HepG2 (cell line): ENCODE results near the gene C1orf185. TPM values are rescaled to one million over a fixed set of nuclear protein-coding genes. Genes with fewer than 3 reads are reported as not detected.

Experiments used
- ATAC-seq: fragments of 200-7000 bp; cut with Tn5 transposase; 3 replicates; pipeline ENCODE4 v1.9.1; 2020; ENCODE audit warnings: mild to moderate bottlenecking, moderate library complexity
- BruUV-seq: library from RNA; stranded (reverse); fragments of 400-500 nt; replicated peaks from 2 replicates; lab custom pipeline; 2021; lab: Mats Ljungman, UMichigan
- CTCF ChIA-PET: fragments of 300-600 bp; formaldehyde crosslinking; extraction: SDS; loops from one replicate; lab custom pipeline; 2021; ENCODE audit warnings: low total read pairs, inconsistent platforms, low intra/inter-chr PET ratio; lab: Yijun Ruan, JAX
- POLR2A ChIA-PET: fragments of 350-600 bp; sonication (Branson Sonifier 250); formaldehyde crosslinking; loops from one replicate; lab custom pipeline; 2020; ENCODE audit warnings: antibody characterized with exemption, inconsistent platforms; lab: Yijun Ruan, JAX
- DNase-seq: peaks from one replicate; pipeline ENCODE4 v3.0.0-alpha.2; 2015; ENCODE audit warnings: low spot score
- FAIRE-seq: peaks from 3 replicates; lab custom pipeline; 2011; peaks lifted over from hg19 to GRCh38; lab: Jason Lieb, UNC
- H2AFZ ChIP-seq: one replicate; pipeline ENCODE4 v1.6.1; 2011; ENCODE audit warnings: low read length, inconsistent platforms
- H3K27ac ChIP-seq: fragments of 300-600 bp; 3 replicates; pipeline ENCODE4 v1.8.0; 2011; ENCODE audit warnings: mixed run types, mild to moderate bottlenecking, mixed read lengths, low read length, inconsistent platforms; ENCODE audit not compliant: insufficient read depth; ENCODE audit errors: extremely low read length
- H3K27me3 ChIP-seq, 2 experiments: fragments of 200-600 bp in 1 of 2; 2 replicates in 1 of 2; 3 replicates in 1 of 2; pipeline versions ENCODE4 v1.6.0 to v1.8.0; 2011; ENCODE audit warnings: low read length in 2 of 2, mild to moderate bottlenecking in 2 of 2, moderate library complexity in 2 of 2, inconsistent platforms in 1 of 2; ENCODE audit not compliant: insufficient read depth in 2 of 2, control insufficient read depth in 1 of 2
- H3K36me3 ChIP-seq, 2 experiments: fragments of 200-600 bp in 1 of 2; replicated peaks in 1 of 2; 2 replicates in 1 of 2; 3 replicates in 1 of 2; pipeline versions ENCODE4 v1.5.1 to v1.8.0; 2011; ENCODE audit warnings: low read length in 2 of 2, inconsistent platforms in 1 of 2; ENCODE audit not compliant: insufficient read depth in 2 of 2, control insufficient read depth in 1 of 2
- H3K4me1 ChIP-seq: 2 replicates; pipeline ENCODE4 v1.5.1; 2012; ENCODE audit warnings: low read length, inconsistent platforms; ENCODE audit not compliant: insufficient read depth
- H3K4me2 ChIP-seq: 2 replicates; pipeline ENCODE4 v1.6.0; 2011; ENCODE audit warnings: low read depth, low read length, inconsistent platforms
- H3K4me3 ChIP-seq, 3 experiments: fragments of 200-600 bp in 1 of 3; sonication (generic), shearing (Covaris generic) in 1 of 3; replicated peaks in 1 of 3; 2 replicates each; pipeline ENCODE4 v1.5.1; 2011 to 2016; ENCODE audit warnings: low read length in 3 of 3, inconsistent platforms in 2 of 3, low read depth in 2 of 3, mild to moderate bottlenecking in 2 of 3, control low read depth in 1 of 3, mixed read lengths in 1 of 3; ENCODE audit not compliant: insufficient read depth in 1 of 3
- H3K79me2 ChIP-seq: one replicate; pipeline ENCODE4 v1.6.1; 2011; ENCODE audit warnings: low read length, inconsistent platforms; ENCODE audit not compliant: insufficient read depth
- H3K9ac ChIP-seq: 2 replicates; pipeline ENCODE4 v1.6.0; 2011; ENCODE audit warnings: mild to moderate bottlenecking, low read depth, low read length, inconsistent platforms; ENCODE audit not compliant: insufficient read depth
- H3K9me3 ChIP-seq: 2 replicates; pipeline ENCODE4 v1.5.1; 2012; ENCODE audit warnings: mild to moderate bottlenecking, low read length
- H4K20me1 ChIP-seq: 2 replicates; pipeline ENCODE4 v1.6.0; 2011; ENCODE audit warnings: inconsistent platforms, mild to moderate bottlenecking, low read length, moderate library complexity; ENCODE audit not compliant: insufficient read depth
- HNRNPH1 ChIP-seq: fragments of 200-400 bp; formaldehyde crosslinking; optimal IDR thresholded peaks from 2 replicates; pipeline ENCODE3; 2017; ENCODE audit warnings: mild to moderate bottlenecking, low read depth, low read length
- KDM6A ChIP-seq: IDR thresholded peaks from 2 replicates; pipeline ENCODE4 v1.6.1; 2016; ENCODE audit warnings: low read depth
- MTF2 ChIP-seq: sonication (generic); formaldehyde crosslinking; IDR thresholded peaks from 2 replicates; pipeline ENCODE4 v1.5.0; 2020; ENCODE audit warnings: missing genetic modification reagents, borderline replicate concordance
- RARA ChIP-seq: IDR thresholded peaks from 2 replicates; pipeline ENCODE4 v1.6.1; 2016; ENCODE audit warnings: missing genetic modification reagents, missing compliant biosample characterization
- RARG ChIP-seq: sonication (generic); formaldehyde crosslinking; IDR thresholded peaks from 2 replicates; pipeline ENCODE4 v1.4.0; 2020; ENCODE audit warnings: low read depth, mild to moderate bottlenecking, missing genetic modification reagents
- SCMH1 ChIP-seq: sonication (generic); formaldehyde crosslinking; IDR thresholded peaks from 2 replicates; pipeline ENCODE4 v1.9.0; 2021; ENCODE audit warnings: missing genetic modification reagents, mild to moderate bottlenecking, borderline replicate concordance
- SRSF4 ChIP-seq: fragments of 200-400 bp; formaldehyde crosslinking; IDR thresholded peaks from one replicate; pipeline ENCODE4 v1.6.1; 2018; ENCODE audit warnings: mild to moderate bottlenecking, low read depth, low read length, moderate library complexity; ENCODE audit not compliant: poor library complexity, severe bottlenecking
- ZKSCAN5 ChIP-seq: sonication (generic); formaldehyde crosslinking; IDR thresholded peaks from 2 replicates; pipeline ENCODE4 v1.5.1; 2020; ENCODE audit warnings: mild to moderate bottlenecking, missing genetic modification reagents
- ZNF468 ChIP-seq: sonication (generic); formaldehyde crosslinking; IDR thresholded peaks from 2 replicates; pipeline ENCODE4 v1.8.0; 2022; ENCODE audit warnings: mild to moderate bottlenecking, moderate library complexity, missing genetic modification reagents
- ZNF747 ChIP-seq: sonication (generic); formaldehyde crosslinking; IDR thresholded peaks from 2 replicates; pipeline ENCODE4 v1.8.1; 2023; ENCODE audit warnings: missing genetic modification reagents, mild to moderate bottlenecking, borderline replicate concordance
- ZNF766 ChIP-seq: sonication (generic); formaldehyde crosslinking; IDR thresholded peaks from 2 replicates; pipeline ENCODE4 v1.5.0; 2020; ENCODE audit warnings: missing genetic modification reagents, borderline replicate concordance
- ZSCAN12 ChIP-seq: sonication (generic); formaldehyde crosslinking; IDR thresholded peaks from 2 replicates; pipeline ENCODE4 v1.9.0; 2021; ENCODE audit warnings: mild to moderate bottlenecking, missing genetic modification reagents
- WGBS: methylation state at CpG from one replicate; pipeline ENCODE4 v1.1.6; 2017; ENCODE audit warnings: low lambda C conversion rate; 5-methylcytosine and 5-hydroxymethylcytosine counted together
- in situ Hi-C: cut with HindIII; loops from 2 replicates; pipeline ENCODE4 v1.10.0; 2017; ENCODE audit warnings: low pct_unique_long_range_greater_than_20kb; ENCODE audit not compliant: extremely low pct_ligation_motif_present
- intact Hi-C: fragments of 100-400 bp; cut with micrococcal nuclease; formaldehyde crosslinking; loops from one replicate; pipeline ENCODE4 v1.10.0; 2022; ENCODE audit not compliant: unreplicated experiment
- polyA plus RNA-seq, 8 experiments: library from polyadenylated mRNA; depleted of rRNA in 3 of 8; stranded (reverse) in 7 of 8; unstranded in 1 of 8; fragments of >200 nt; fragmentation: Illumina TruSeq in 4 of 8; extraction: Trizol in 4 of 8; gene quantifications; 2 replicates each; pipeline versions ENCODE4 v1.2.1 to v1.2.3, GENCODE V29; 2011 to 2016; ENCODE audit warnings: low read depth in 4 of 8, missing spikeins in 1 of 8, mixed read lengths in 1 of 8; ENCODE audit not compliant: insufficient read depth in 1 of 8
- total RNA-seq, 5 experiments: library from RNA; depleted of rRNA; stranded (reverse); fragments of >200 nt; fragmentation: Illumina TruSeq; extraction: Trizol; gene quantifications; 2 replicates each; pipeline ENCODE4 v1.2.3, GENCODE V29; 2016; ENCODE audit warnings: low read depth in 1 of 5
- TF ChIP-seq, protein P1 (sequence below): sonication (generic); formaldehyde crosslinking; IDR thresholded peaks from 2 replicates; pipeline ENCODE4 v1.5.0; 2020; ENCODE audit warnings: mild to moderate bottlenecking, missing genetic modification reagents

Gene C1orf185
- total and polyA plus RNA-seq, 2 of the 13 experiments (the other 11 are each of a cell fraction or from before 2014, with no cell fraction given): not detected

DNA sequence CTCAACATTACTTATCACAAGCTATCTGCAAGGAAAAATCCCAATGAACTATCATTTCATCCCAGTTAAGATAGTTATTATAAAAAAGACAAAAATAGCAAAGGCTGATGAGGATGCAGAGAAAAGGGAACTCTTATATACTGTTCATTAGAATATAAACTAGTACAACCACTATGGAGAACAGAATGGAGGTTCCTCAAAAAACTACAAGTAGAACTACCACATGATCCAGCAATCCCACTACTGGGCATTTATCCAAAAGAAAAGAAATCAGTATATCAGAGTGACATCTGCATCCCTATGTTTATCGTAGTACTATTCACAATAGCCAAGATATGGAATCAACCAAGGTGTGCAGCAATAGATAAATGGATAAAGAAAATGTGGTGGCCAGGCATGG, 4.9 kb upstream of the C1orf185 start:
- H4K20me1 ChIP-seq: no peaks in the 10 kb centered on the region
- no peak overlapping the region for H3K4me2 ChIP-seq
- no peaks in the 10 kb centered on the region for H3K79me2 ChIP-seq
- ATAC-seq (no peak), FAIRE-seq (no peak), DNase-seq (no peak)
- ChIA-PET POLR2A (no interaction called here), CTCF (no interaction called here)
- H3K4me3 ChIP-seq: no peak overlapping the region
- H3K27ac ChIP-seq: no peak overlapping the region
- no peaks in the 10 kb centered on the region for H3K36me3 ChIP-seq
- WGBS: 38% methylated on average over 1 of the region's 1 CpG
- no peak overlapping the region for H3K9ac ChIP-seq
- H3K4me1 ChIP-seq: no peaks in the 10 kb centered on the region
- no peaks in the 10 kb centered on the region for H3K27me3 ChIP-seq
- no peak for TF ChIP-seq SCMH1
- TF ChIP-seq KDM6A (CRISPR knock-in tag): no peak
- no peak for TF ChIP-seq RARG (CRISPR knock-in tag)
- TF ChIP-seq, protein P1, sequence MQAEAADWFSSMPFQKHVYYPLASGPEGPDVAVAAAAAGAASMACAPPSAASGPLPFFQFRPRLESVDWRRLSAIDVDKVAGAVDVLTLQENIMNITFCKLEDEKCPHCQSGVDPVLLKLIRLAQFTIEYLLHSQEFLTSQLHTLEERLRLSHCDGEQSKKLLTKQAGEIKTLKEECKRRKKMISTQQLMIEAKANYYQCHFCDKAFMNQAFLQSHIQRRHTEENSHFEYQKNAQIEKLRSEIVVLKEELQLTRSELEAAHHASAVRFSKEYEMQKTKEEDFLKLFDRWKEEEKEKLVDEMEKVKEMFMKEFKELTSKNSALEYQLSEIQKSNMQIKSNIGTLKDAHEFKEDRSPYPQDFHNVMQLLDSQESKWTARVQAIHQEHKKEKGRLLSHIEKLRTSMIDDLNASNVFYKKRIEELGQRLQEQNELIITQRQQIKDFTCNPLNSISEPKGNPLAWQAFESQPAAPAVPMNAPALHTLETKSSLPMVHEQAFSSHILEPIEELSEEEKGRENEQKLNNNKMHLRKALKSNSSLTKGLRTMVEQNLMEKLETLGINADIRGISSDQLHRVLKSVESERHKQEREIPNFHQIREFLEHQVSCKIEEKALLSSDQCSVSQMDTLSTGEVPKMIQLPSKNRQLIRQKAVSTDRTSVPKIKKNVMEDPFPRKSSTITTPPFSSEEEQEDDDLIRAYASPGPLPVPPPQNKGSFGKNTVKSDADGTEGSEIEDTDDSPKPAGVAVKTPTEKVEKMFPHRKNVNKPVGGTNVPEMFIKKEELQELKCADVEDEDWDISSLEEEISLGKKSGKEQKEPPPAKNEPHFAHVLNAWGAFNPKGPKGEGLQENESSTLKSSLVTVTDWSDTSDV (CRISPR knock-in tag): no peak
- TF ChIP-seq ZNF766: no peak
- TF ChIP-seq, all 625 proteins: peak for 0
- in situ Hi-C loops: no loop called here
- BruUV-seq: no TSS peak
- Histone ChIP-seq H2AFZ (no peak overlapping the region), H3K9me3 (no peaks in the 10 kb centered on the region)
- intact Hi-C loops: no loop called here

DNA sequence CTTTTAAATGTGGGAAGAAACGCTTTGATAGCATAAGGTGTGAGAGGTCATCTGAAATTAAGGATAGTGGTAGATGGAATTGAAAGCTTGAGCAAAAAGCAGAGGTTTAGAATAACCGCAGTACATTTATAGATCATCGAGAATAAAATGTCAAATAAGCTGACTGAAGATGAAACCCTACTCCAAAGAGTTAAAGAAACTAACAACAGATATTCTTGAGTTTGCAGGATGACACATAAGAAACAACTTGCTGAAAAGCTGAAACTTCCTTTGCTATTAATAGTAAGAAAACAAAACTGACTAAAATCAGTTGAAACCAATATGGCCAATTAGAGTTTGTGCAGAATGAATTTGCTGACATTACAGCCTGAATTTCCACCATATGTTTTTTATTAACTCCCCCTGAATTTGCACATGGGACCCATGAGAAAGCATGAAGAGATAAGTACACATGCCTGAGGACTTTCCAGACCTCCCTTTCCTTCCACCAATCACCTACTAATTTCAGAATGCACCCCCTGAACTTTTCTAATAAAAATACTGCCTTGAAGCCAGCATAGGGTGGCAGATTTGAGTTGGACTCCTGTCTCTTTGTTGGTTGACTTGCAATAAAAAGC, 1.7 kb upstream of the C1orf185 start:
- H3K27me3 ChIP-seq: no peaks in the 10 kb centered on the region
- H3K79me2 ChIP-seq: no peaks in the 10 kb centered on the region
- in situ Hi-C loops: no loop called here
- POLR2A ChIA-PET: no interaction called here
- H3K9me3 ChIP-seq: no peaks in the 10 kb centered on the region
- intact Hi-C loops: no loop called here
- BruUV-seq: no TSS peak
- H3K36me3 ChIP-seq: no peaks in the 10 kb centered on the region
- H3K4me3 ChIP-seq: no peak overlapping the region
- TF ChIP-seq ZKSCAN5 (CRISPR knock-in tag) (no peak), ZNF468 (no peak), ZNF747 (CRISPR knock-in tag) (no peak), SRSF4 (no peak), HNRNPH1 (no peak), MTF2 (no peak), ZSCAN12 (CRISPR knock-in tag) (no peak), RARA (no peak)
- TF ChIP-seq, all 625 proteins: peak for 0
- Histone ChIP-seq H4K20me1 (no peaks in the 10 kb centered on the region), H2AFZ (no peak overlapping the region), H3K4me1 (no peaks in the 10 kb centered on the region), H3K27ac (no peak overlapping the region), H3K4me2 (no peak overlapping the region), H3K9ac (no peak overlapping the region)
- FAIRE-seq (no peak), ATAC-seq (no peak), DNase-seq (no peak)
- CTCF ChIA-PET: no interaction called here
- WGBS: 45% methylated on average over 3 of the region's 3 CpGs
